ENCODE data around the gene ARHGDIG.
"Not testable (repeated sequence)": the region's sequence is repeated elsewhere in the genome, so short reads cannot be mapped to it uniquely, and the experiment has no call there.

Gene ARHGDIG

GRCh38 chr16:252366-253337 is 27.7 kb upstream of the ARHGDIG start:
- no peak overlapping the region for H3K4me3 ChIP-seq (ENCODE audit: low read depth, low read length)
- peaks cover 24% of the 10 kb centered on the region for H3K36me3 ChIP-seq
- H3K27me3 ChIP-seq (ENCODE audit: insufficient read depth, low read depth, severe bottlenecking): no peaks in the 10 kb centered on the region
- H3K9me3 ChIP-seq (ENCODE audit: severe bottlenecking): no peaks in the 10 kb centered on the region
- DNase-seq: no peak
- no peak for TF ChIP-seq CTCF (IDR thresholded peaks at IDR 0.05; ENCODE audit: low read depth, low read length)
- H3K27ac ChIP-seq: no peak overlapping the region

- Histone ChIP-seq H3K36me3 (peaks cover 24% of the 10 kb centered on the region), H3K9me3 (ENCODE audit: severe bottlenecking) (no peaks in the 10 kb centered on the region), H3K27me3 (ENCODE audit: insufficient read depth, low read depth, severe bottlenecking) (no peaks in the 10 kb centered on the region), H3K4me3 (ENCODE audit: low read depth, low read length) (no peak overlapping the region), H3K27ac (no peak overlapping the region)
- TF ChIP-seq CTCF (IDR thresholded peaks at IDR 0.05; ENCODE audit: low read depth, low read length): no peak
- DNase-seq: no peak
Observed at GRCh38 chr16:253833-254232, 26.6 kb upstream of the ARHGDIG start.

GRCh38 chr16:254461-254860 is 25.9 kb upstream of the ARHGDIG start:
- no peak for TF ChIP-seq CTCF (IDR thresholded peaks at IDR 0.05; ENCODE audit: low read depth, low read length)
- Histone ChIP-seq H3K27me3 (ENCODE audit: insufficient read depth, low read depth, severe bottlenecking) (no peaks in the 10 kb centered on the region), H3K27ac (no peak overlapping the region), H3K9me3 (ENCODE audit: severe bottlenecking) (no peaks in the 10 kb centered on the region), H3K4me3 (ENCODE audit: low read depth, low read length) (no peak overlapping the region), H3K36me3 (peaks cover 24% of the 10 kb centered on the region)
- no peak for DNase-seq

GRCh38 chr16:255183-255582 is 25.2 kb upstream of the ARHGDIG start:
- no peak overlapping the region for H3K4me3 ChIP-seq (ENCODE audit: low read depth, low read length)
- DNase-seq: no peak
- no peaks in the 10 kb centered on the region for H3K27me3 ChIP-seq (ENCODE audit: insufficient read depth, low read depth, severe bottlenecking)
- no peak for TF ChIP-seq CTCF (IDR thresholded peaks at IDR 0.05; ENCODE audit: low read depth, low read length)
- no peaks in the 10 kb centered on the region for H3K9me3 ChIP-seq (ENCODE audit: severe bottlenecking)
- H3K36me3 ChIP-seq: peaks cover 24% of the 10 kb centered on the region
- H3K27ac ChIP-seq: no peak overlapping the region

- DNase-seq; H3K27me3 ChIP-seq (ENCODE audit: insufficient read depth, low read depth, severe bottlenecking); H3K4me3 ChIP-seq (ENCODE audit: low read depth, low read length); H3K9me3 ChIP-seq (ENCODE audit: severe bottlenecking): not testable (repeated sequence)
- Histone ChIP-seq H3K36me3 (peaks cover 27% of the 10 kb centered on the region), H3K27ac (peak overlapping the region; percentile 48)
Observed at GRCh38 chr16:258091-258490, 22.3 kb upstream of the ARHGDIG start.

GRCh38 chr16:259226-259625 is 21.2 kb upstream of the ARHGDIG start:
- Histone ChIP-seq H3K4me3 (ENCODE audit: low read depth, low read length) (no peak overlapping the region), H3K27ac (no peak overlapping the region), H3K9me3 (ENCODE audit: severe bottlenecking) (no peaks in the 10 kb centered on the region), H3K36me3 (peaks cover 26% of the 10 kb centered on the region), H3K27me3 (ENCODE audit: insufficient read depth, low read depth, severe bottlenecking) (no peaks in the 10 kb centered on the region)
- no peak for TF ChIP-seq CTCF (IDR thresholded peaks at IDR 0.05; ENCODE audit: low read depth, low read length)
- DNase-seq: no peak

Data from WERI-Rb-1 (cell line).